HG03064 (cell line): ENCODE data around the gene ITPR3.
"Not testable (repeated sequence)": the region's sequence is repeated elsewhere in the genome, so short reads cannot be mapped to it uniquely, and the experiment has no call there.

Experiments
- ATAC-seq: cut with Tn5 transposase; IDR thresholded peaks from one replicate; pipeline ENCODE4 v1.9.1; 2021; ENCODE audit warnings: low read depth; ENCODE audit not compliant: unreplicated experiment

ITPR3 gene

GRCh38 chr6:33590531-33591198, 30.5 kb upstream of the ITPR3 start:
- ATAC-seq: no peak

- ATAC-seq: no peak
Observed at GRCh38 chr6:33591424-33592032, 29.6 kb upstream of the ITPR3 start.

GRCh38 chr6:33592280-33592594, 28.9 kb upstream of the ITPR3 start:
- no peak for ATAC-seq

- ATAC-seq: no peak
Observed at GRCh38 chr6:33592595-33593413, 28.3 kb upstream of the ITPR3 start.

- no peak for ATAC-seq
Observed at GRCh38 chr6:33593414-33593727, 27.8 kb upstream of the ITPR3 start.

GRCh38 chr6:33595001-33595846, 25.9 kb upstream of the ITPR3 start:
- no peak for ATAC-seq

- ATAC-seq: not testable (repeated sequence)
Observed at GRCh38 chr6:33596894-33597293, 24.2 kb upstream of the ITPR3 start.

- ATAC-seq: no peak
Observed at GRCh38 chr6:33597551-33598322, 23.4 kb upstream of the ITPR3 start.

- no peak for ATAC-seq
Observed at GRCh38 chr6:33599413-33599938, 21.6 kb upstream of the ITPR3 start.

- ATAC-seq: no peak
Observed at GRCh38 chr6:33600761-33601160, 20.4 kb upstream of the ITPR3 start.

- no peak for ATAC-seq
Observed at GRCh38 chr6:33602180-33602579, 18.9 kb upstream of the ITPR3 start.

GRCh38 chr6:33604941-33605854, 15.9 kb upstream of the ITPR3 start:
- no peak for ATAC-seq

GRCh38 chr6:33606642-33607041, 14.5 kb upstream of the ITPR3 start:
- ATAC-seq: no peak

- no peak for ATAC-seq
Observed at GRCh38 chr6:33607126-33607783, 13.9 kb upstream of the ITPR3 start.

- ATAC-seq: no peak
Observed at GRCh38 chr6:33607784-33608161, 13.3 kb upstream of the ITPR3 start.

GRCh38 chr6:33609019-33609418, 12.1 kb upstream of the ITPR3 start:
- no peak for ATAC-seq

- ATAC-seq: no peak
Observed at GRCh38 chr6:33609528-33609927, 11.6 kb upstream of the ITPR3 start.

GRCh38 chr6:33610067-33610466, 11.1 kb upstream of the ITPR3 start:
- ATAC-seq: no peak
